Measurements from ENCODE around the gene ALG12. TPM values are rescaled to one million over a fixed set of nuclear protein-coding genes. Genes with fewer than 3 reads are reported as not detected.

The ALG12 gene
- total RNA-seq, 1 experiment from 2014 or later = 29.2 TPM

GRCh38 chr22:49953027-49953679, 34.9 kb upstream of the ALG12 start (continued):
- TF ChIP-seq AR (CRISPR knock-in tag; IDR thresholded peaks at IDR 0.05) (no peak), IRF2 (CRISPR knock-in tag; IDR thresholded peaks at IDR 0.05; ENCODE audit: borderline replicate concordance, low read depth) (no peak), TCF7 (CRISPR knock-in tag; IDR thresholded peaks at IDR 0.05; ENCODE audit: low read depth) (no peak), ZNF512 (CRISPR knock-in tag; IDR thresholded peaks at IDR 0.05; ENCODE audit: borderline replicate concordance) (no peak), HMGXB4 (CRISPR knock-in tag; IDR thresholded peaks at IDR 0.05) (no peak), ATF2 (CRISPR knock-in tag; IDR thresholded peaks at IDR 0.05; ENCODE audit: borderline replicate concordance, low read depth) (no peak)

GRCh38 chr22:49951986-49952896, 34.0 kb upstream of the ALG12 start:
- POLR2A ChIA-PET = interaction anchor here (1.0 kb wide), 1 partner anchor 130 kb away, joined by 3 read pairs; no protein-coding TSS in a partner anchor
- CTCF ChIA-PET = interaction anchor here (0.6 to 3.6 kb wide), 7 partner anchors 10 to 192 kb away, joined by 3 to 15 read pairs (median 7); no protein-coding TSS in a partner anchor
- ATAC-seq = no peak
- no peaks in the 10 kb centered on the region for H3K9me3 Mint-ChIP-seq
- H3K4me3 Mint-ChIP-seq = no peak overlapping the region
- H3K4me1 Mint-ChIP-seq = no peaks in the 10 kb centered on the region; the same call in 1 of the 2 replicates
- DNase-seq (ENCODE audit: low spot score) = no peak
- H3K27me3 Mint-ChIP-seq (ENCODE audit: low read depth) = no peaks in the 10 kb centered on the region
- H3K36me3 Mint-ChIP-seq = no peaks in the 10 kb centered on the region
- no peak overlapping the region for H3K27ac Mint-ChIP-seq
- TF ChIP-seq CREB1 (CRISPR knock-in tag; IDR thresholded peaks at IDR 0.05) (no peak), ZNF317 (CRISPR knock-in tag; IDR thresholded peaks at IDR 0.05; ENCODE audit: borderline replicate concordance, low read depth) (no peak), E2F1 (CRISPR knock-in tag; IDR thresholded peaks at IDR 0.05) (no peak), SMAD4 (CRISPR knock-in tag; IDR thresholded peaks at IDR 0.05) (no peak), MAX (CRISPR knock-in tag; IDR thresholded peaks at IDR 0.05) (no peak), CBFB (CRISPR knock-in tag; IDR thresholded peaks at IDR 0.05; ENCODE audit: low read depth) (no peak), ESRRA (CRISPR knock-in tag; IDR thresholded peaks at IDR 0.05; ENCODE audit: borderline replicate concordance) (no peak), ZNF138 (CRISPR knock-in tag; conservative IDR thresholded peaks at IDR 0.05) (no peak), NFE2L1 (CRISPR knock-in tag; IDR thresholded peaks at IDR 0.05) (no peak), MXD4 (CRISPR knock-in tag; IDR thresholded peaks at IDR 0.05; ENCODE audit: borderline replicate concordance) (no peak), USF1 (CRISPR knock-in tag; IDR thresholded peaks at IDR 0.05) (no peak), ZNF416 (CRISPR knock-in tag; IDR thresholded peaks at IDR 0.05) (no peak), FOXK1 (CRISPR knock-in tag; IDR thresholded peaks at IDR 0.05) (no peak), IRF1 (CRISPR knock-in tag; IDR thresholded peaks at IDR 0.05) (no peak), IRF2 (CRISPR knock-in tag; IDR thresholded peaks at IDR 0.05; ENCODE audit: borderline replicate concordance, low read depth) (no peak), NR3C1 (CRISPR knock-in tag; conservative IDR thresholded peaks at IDR 0.05; ENCODE audit: low read depth) (no peak), JAZF1 (CRISPR knock-in tag; IDR thresholded peaks at IDR 0.05) (no peak)

Data from WTC11 (cell line).